DMS 273 treated with DMSO at 0.1 percent for 48 hours (cell line): ENCODE measurements around the gene LSR.

Experiments
- DNase-seq: peaks from one replicate; lab custom pipeline; 2025; lab: John Stamatoyannopoulos, UW

The LSR gene

DNA sequence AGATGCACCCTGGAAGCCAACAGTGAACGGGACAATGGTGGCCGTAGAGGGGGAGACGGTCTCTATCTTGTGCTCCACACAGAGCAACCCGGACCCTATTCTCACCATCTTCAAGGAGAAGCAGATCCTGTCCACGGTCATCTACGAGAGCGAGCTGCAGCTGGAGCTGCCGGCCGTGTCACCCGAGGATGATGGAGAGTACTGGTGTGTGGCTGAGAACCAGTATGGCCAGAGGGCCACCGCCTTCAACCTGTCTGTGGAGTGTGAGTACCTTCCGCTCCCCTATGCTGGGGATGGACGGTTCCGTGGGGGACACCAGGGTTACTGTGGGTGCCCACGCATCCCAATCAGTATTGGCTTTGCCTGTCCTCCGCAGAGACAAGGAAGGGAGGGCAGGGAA lies 53.6 kb downstream of the LSR start:
- no peak for DNase-seq

DNA sequence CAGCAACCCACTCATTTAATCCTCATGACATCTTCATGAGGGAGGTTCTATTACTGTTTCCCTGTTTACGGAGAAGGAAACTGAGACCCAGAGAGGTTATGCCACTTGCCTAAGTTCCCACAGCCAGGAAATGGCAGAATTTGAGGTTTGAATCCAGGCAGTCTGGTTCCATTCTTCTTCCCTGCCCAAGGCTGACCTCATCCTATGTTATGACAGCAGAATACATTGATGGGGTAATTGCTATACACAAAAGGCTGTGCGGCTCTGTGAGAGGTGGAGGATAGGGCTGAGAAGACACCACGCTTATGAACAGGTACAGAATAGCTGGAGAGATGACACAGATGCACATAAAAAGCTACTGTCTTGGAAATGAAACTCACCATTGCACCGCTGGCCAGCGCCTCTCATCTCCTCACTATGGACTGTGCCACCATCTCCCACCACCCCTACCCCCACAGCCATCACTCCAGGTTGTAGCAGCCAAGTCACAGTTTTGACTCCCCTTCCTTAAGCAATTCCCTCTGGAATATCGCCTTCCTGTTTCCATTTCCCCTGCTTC lies 54.6 kb downstream of the LSR start:
- no peak for DNase-seq

DNA sequence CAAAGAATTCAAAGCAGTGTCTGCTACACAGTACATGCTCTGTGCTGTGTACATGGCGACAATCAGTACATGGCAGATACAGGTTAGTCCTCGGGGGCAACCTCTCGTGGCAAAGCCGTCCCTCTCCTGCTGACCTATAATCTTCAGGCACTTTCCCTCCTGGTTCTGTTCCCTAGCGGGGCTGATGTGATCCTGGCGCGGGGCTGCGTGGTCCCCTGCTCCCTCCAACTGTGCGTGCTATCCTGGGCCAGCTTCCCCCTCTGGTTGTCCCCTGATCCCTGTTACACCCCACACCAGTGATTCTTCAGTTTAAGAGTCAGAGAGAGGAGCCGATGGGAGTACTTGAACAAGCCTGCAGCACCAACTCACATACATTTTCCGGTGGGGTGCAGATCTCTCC lies 55.2 kb downstream of the LSR start:
- no peak for DNase-seq

GRCh38 chr19:35305181-35305580 lies 56.4 kb downstream of the LSR start:
- DNase-seq = no peak

DNA sequence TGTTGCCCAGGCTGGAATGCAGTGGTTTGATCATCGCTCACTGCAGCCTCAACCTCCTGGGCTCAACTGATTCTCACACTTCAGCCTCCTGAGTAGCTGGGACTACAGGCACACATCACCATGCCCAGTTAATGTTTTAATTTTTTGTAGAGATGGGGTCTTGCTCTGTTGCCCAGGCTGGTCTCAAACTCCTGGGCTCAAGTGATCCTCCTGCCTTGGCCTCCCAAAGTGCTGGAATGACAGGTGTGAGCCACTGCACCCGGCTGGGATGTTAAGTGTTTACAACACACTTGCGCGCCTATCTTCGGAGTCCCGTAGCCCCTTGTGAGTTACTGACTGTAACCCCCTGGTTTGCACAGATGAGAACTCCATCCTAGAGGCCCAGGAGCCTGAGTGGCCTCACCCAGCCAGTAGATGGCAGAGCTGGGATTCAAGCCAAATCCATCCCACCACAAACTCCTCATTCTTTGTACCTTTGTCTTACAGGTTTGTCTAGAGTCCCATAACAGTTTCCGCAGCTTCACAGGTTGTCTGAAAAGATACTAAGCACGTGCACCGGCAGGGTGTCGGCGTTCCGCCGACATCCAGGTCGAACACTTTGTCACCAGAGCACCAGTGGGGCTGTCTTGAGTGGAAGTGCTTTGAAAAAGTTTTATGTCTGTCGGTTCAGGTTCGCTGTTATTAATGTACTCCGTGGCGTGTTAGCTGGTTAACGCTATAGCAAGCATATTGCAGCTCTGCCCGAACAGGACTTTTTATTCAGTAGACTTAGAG lies 57.9 kb downstream of the LSR start:
- DNase-seq = no peak

DNA sequence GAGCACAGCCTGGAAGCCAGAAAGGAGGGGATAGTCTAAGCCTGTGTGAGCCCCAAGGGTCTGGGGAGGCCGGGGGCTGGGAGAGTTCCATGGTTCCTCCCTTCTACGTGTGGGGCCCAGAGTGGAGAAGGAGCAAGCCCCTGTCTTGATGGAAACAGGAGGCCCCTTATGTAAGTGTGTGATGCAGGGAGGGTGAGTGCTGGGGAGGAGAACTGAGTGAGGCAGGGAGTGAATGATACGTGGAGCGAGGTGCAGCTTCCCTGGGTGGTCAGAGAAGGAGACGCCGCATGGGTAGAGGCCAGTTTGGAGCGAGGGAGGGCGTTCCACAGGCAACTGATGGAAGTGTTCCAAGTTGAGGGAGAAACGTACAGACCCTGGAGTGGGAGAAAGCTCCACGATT lies 59.1 kb downstream of the LSR start:
- no peak for DNase-seq

- DNase-seq = no peak
Measured at GRCh38 chr19:35308910-35309309, 60.1 kb downstream of the LSR start.

DNA sequence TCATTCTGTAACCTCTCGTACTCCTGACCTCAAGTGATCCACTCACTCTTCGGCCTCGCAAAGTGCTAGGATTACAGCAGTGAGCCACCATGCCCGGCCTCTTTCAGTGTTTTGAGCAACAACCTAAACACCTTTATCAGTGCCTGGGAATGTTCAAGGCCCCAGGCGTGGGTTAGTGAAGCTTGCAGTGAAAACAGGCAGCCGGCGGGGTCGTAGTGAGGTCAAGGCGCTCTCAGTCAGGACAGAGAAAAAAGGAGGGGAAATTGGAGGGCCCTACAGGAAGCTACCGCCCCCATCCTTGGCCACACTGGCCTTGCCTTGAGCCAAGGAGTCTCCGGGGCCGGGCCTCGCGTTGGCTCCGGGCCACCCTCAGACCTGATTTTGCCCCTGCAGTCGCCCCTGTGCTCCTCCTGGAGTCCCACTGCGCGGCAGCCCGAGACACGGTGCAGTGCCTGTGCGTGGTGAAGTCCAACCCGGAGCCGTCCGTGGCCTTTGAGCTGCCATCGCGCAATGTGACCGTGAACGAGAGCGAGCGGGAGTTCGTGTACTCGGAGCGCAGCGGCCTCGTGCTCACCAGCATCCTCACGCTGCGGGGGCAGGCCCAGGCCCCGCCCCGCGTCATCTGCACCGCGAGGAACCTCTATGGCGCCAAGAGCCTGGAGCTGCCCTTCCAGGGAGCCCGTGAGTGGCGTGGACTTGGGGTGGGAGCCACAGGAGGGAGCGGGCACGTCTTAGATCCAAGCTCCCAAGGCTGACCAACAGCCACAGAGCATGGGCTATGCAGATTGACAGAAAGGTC lies 60.9 kb downstream of the LSR start:
- no peak for DNase-seq

DNA sequence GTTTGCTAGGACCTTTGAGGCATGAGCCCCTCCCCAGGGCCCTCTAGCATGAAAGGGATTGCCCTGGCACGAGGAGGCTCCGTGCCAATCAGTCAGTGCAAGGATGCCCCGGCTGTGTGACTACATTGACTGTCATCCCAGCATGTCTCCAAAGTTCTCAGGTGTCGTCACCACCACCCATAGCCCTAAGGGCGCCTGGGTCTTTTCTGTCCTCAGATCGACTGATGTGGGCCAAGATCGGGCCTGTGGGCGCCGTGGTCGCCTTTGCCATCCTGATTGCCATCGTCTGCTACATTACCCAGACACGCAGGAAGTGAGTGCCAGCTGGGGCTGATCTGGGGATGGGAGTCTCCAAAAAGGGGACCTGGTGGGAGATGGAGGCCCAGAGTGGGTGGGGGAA lies 61.5 kb downstream of the LSR start:
- DNase-seq = no peak

- DNase-seq = no peak
Measured at GRCh38 chr19:35310811-35311465, 62.1 kb downstream of the LSR start.

- no peak for DNase-seq
Measured at GRCh38 chr19:35311901-35312665, 63.3 kb downstream of the LSR start.

DNA sequence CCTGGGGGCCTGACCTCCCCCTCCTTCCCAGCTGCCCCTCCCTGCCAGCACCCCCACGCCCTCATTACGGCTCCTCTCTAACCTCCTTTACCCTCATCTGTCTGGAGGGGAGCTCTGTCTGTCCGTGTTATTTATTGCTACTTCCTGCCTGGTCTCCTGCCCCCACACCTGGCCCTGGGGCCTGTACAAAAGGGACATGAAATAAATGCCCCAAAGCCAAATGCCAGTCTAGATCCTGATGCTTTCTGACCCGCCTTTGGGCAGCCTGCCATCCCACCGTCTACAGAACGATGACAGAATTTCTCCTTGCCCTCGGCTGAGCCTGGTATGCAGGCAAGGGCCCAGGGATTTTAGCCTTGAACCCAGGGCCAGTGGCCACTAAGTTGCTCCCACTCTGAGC lies 64.8 kb downstream of the LSR start:
- no peak for DNase-seq

GRCh38 chr19:35314031-35314430 lies 65.2 kb downstream of the LSR start:
- DNase-seq = no peak

- no peak for DNase-seq
Measured at GRCh38 chr19:35314858-35315470, 66.2 kb downstream of the LSR start.

GRCh38 chr19:35315883-35316282 lies 67.1 kb downstream of the LSR start:
- no peak for DNase-seq

GRCh38 chr19:35316560-35316959 lies 67.8 kb downstream of the LSR start:
- DNase-seq = no peak
